Frontal cortex (tissue), 4 donors: ENCODE measurements around the gene TRAPPC11. TPM values are rescaled to one million over a fixed set of nuclear protein-coding genes. Genes with fewer than 3 reads are reported as not detected.
"Not testable (repeated sequence)": the region's sequence is repeated elsewhere in the genome, so short reads cannot be mapped to it uniquely, and the experiment has no call there.

Experiments used
- DNase-seq, 2 donors: peaks; one replicate each; pipeline ENCODE4 v3.0.0; 2012; ENCODE audit warnings: low spot score in 2 of 2
- FAIRE-seq: peaks from 2 replicates; lab custom pipeline; 2012; peaks lifted over from hg19 to GRCh38; lab: Jason Lieb, UNC
- total RNA-seq: library from RNA; depleted of rRNA; stranded (reverse); fragments of >200 nt; gene quantifications from one replicate; pipeline ENCODE4 v1.2.3, GENCODE V29; 2014
- donor health status: control.
- donor health status: control.
- donor health status: control.

The TRAPPC11 gene
- total RNA-seq, 1 donor from 2014 or later, result 84.4 TPM

- DNase-seq (no peak), FAIRE-seq (no peak)
These were observed 55.5 kb downstream of the TRAPPC11 start for GRCh38 chr4:183714626-183715025.

DNA sequence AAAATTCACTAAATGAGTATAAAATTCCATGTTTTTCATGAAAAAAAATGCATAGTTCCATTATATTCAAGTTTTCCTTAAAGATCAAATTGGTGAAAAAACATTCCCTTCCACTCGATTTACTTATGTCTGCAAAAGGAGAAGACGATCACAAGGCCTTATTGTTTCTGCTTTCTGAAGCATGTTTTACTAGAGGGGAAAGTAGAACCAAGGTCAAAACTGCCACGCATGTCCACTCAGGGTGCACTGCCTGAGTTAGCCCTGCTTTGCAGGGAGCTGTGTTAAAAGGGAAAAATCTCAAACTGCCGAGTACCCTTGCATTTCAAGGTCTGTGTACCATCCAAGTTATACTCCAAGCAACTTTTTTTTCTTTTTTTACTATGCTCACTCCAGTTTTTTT is 57.2 kb downstream of the TRAPPC11 start:
- DNase-seq (no peak), FAIRE-seq (no peak)

DNA sequence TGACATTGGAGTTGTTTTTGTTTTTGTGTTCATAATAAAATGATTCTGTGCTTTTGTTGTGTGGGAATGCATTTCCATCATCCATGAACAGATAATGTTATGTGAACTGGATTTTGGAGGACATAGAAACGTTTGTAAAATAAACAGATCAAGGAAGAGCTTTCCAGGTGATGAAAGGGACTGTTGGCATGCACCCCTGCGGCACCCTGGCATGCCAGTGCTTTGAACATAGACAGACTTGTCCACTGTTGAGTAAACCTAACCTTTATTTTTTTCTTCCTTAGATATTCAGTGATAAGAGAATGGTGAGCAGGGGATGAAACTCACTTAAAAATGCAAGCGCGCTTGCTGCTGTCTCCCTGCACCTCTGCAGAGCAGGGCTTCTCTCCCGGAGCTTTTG is 59.8 kb downstream of the TRAPPC11 start:
- no peak for FAIRE-seq
- DNase-seq, result no peak

DNA sequence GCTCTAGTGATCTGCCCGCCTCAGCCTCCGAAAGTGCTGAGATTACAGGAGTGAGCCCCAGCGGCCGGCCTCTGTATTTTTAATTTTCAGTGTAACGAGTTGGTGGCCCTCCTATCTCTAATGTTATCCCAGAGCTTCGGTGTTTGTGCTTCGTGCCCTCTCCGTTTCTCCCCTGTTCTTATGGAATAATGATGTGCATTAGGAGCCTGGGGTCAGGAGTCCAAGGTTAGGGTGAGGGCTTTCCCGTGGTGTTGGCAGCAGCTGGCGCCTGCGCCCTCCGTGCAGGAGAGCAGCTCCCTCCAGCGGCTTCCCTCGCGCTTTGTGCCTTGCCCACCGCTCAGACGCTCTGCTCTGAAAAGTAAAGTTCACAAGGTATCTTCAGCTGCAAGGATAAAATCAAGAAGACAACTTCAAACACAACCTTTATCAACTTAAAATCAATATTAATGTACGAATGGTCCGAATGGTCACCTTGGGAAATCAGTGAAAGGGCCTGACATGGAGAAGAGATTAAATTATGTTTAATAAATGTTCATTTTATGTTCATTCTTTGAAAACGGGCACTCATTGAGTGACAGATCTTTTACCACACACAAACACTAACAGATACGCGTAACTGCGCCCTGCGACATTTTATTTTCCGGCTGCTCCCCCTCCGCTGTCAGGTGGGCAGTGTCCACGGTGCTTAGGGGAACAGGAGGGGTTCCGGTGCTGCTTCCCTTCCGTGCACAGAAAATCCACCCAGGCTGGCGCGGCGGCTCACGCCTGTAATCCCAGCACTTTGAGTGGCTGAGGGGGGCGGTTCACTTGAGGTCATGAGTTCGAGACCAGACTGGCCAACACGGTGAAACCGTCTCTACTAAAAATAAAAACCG is 62.4 kb downstream of the TRAPPC11 start:
- DNase-seq (peak in 1 of 2 donors; percentile 26), FAIRE-seq (no peak)

GRCh38 chr4:183722731-183723560 is 63.9 kb downstream of the TRAPPC11 start:
- FAIRE-seq (no peak), DNase-seq (peak; percentile 52 to 73)

DNA sequence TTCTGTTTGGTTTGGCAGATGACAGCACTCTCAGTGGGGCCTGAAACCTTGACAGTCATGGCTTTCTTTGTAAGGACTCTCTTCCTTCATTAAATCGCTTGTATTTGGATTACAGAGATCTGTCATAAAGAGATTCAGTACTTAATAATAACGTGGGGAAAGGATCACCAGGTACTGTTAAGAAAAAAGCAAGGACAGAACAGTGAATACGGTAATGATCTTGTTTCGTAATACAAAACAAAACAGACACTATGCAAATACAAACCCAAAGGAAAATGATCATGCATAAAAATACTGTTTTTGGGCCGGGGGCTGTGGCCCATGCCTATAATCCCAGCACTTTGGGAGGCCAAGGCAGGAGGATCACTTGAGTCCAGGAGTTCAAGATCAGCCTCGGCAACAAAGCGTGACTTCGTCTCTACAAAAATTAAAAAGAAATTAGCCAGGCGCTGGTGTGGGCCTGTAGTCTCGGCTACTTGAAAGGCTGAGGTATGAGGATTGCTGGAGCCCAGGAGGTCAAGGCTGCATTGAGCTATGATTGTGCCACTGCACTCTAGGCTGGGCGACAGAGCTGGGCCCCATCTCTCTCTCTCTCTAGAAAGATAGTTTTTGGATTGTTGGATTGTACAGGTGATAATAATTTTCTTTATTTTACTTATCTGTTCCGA is 64.6 kb downstream of the TRAPPC11 start:
- no peak for FAIRE-seq
- DNase-seq, result no peak

DNA sequence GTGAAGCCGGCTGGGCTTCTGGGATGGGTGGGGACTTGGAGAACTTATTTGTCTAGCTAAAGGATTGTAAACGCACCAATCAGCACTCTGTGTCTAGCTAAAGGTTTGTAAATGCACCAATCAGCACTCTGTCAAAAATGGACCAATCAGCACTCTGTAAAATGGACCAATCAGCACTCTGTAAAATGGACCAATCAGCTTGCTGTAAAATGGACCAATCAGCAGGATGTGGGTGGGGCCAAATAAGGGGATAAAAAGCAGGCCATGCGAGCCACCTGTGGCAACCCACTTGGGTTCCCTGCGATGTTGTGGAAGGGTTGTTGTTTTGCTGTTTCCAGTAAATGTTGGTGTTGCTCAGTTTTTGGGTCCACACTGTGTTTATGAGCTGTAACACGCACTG is 66.5 kb downstream of the TRAPPC11 start:
- not testable (repeated sequence) for DNase-seq, FAIRE-seq

DNA sequence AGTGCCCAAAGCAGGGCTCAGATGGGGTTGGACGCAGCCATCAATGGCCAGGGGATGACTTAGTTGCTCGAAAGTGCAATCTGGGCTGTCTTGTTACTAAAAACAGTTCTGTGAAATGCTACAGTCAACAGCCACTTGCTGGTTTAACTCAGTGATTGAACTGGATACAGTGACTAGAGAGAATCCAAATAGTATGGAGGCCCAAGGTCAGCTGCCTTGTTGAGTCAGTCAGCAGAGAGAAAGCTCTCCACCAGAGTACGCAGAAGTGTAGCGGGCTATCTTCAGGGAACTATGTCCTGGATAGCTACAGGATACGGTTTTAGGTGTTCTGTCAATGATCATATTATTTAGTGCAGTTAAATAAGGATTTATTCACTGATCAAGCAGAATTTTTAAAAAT is 68.4 kb downstream of the TRAPPC11 start:
- FAIRE-seq, result no peak
- DNase-seq, result no peak

DNA sequence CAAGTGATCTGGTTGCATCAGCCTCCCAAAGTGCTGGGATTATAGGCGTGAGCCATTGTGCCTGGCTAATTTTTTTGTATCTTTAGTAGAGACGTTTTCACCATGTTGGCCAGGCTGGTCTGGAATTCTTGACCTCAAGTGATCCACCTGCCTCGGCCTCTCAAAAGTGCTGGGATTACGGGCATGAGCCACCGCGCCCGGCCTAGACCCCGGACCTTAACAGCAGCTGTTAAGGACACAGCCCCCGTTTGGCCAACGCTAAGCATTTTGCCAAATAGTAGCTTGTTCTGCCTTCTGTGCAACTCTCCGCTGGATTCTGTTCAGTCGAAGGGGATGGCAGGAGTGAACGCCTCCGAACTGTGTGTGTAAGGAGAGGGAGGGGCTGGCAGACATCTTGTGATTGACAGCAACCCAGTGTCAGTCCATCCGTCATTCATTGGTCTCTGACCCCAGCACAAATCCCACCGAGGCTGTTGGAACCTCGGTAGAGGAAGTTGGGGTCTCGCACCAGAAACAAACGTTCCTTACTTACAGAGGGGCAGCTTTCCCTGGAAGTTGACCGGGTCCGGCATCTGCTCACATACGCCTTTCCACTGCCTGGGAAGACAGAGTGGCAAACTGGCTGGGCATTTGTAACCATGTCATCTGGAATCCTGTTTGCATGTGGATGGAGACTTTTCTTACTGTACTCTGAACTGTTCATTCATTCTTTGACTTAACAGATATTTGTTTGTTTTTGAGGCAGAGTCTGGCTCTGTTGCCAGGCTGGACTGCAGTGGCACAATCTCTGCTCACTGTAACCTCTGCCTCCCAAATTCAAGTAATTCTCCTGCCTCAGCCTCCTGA is 69.4 kb downstream of the TRAPPC11 start:
- DNase-seq (no peak), FAIRE-seq (no peak)

DNA sequence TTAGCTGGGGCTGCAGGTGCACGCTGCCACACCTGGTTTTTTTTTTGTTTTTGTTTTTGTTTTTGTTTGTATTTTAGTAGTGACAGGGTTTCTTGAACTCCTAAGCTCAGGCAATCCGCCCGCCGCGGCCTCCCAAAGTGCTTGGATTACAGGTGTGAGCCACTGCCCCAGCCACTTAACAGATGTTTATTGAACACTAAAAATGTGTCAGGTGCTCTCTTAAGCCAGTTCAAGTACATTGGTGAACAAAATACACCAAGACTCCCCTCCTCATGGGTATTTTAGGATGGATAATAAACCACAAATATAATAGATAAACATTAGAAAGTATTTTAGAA is 69.9 kb downstream of the TRAPPC11 start:
- FAIRE-seq, result no peak
- no peak for DNase-seq

GRCh38 chr4:183729430-183730328 is 70.6 kb downstream of the TRAPPC11 start:
- FAIRE-seq, result no peak
- DNase-seq, result no peak

DNA sequence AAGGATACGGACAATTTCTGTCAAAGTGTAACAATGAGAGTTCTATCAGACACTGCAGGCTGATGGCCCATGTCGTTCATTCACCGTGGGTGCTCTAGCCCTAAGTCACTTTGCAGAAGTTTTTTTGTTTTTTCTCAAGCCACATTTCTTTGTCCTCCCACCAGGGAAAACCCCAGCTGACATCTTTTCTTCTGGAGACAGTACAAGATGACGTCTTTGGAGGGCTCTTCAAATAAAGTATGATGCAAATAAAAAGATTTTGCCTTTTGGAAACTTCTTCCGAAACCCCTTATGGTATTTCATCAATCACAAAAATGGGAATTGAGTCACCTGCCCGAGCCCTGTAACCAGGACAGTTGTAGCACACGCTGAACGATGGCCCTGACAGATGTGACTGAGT is 73.2 kb downstream of the TRAPPC11 start:
- FAIRE-seq (no peak), DNase-seq (no peak)

- FAIRE-seq, result no peak
- DNase-seq, result no peak
These were observed 74.1 kb downstream of the TRAPPC11 start for GRCh38 chr4:183733181-183733580.

- FAIRE-seq (no peak), DNase-seq (no peak)
These were observed 79.1 kb downstream of the TRAPPC11 start for GRCh38 chr4:183738081-183738673.

GRCh38 chr4:183738961-183739360 is 79.9 kb downstream of the TRAPPC11 start:
- no peak for DNase-seq

DNA sequence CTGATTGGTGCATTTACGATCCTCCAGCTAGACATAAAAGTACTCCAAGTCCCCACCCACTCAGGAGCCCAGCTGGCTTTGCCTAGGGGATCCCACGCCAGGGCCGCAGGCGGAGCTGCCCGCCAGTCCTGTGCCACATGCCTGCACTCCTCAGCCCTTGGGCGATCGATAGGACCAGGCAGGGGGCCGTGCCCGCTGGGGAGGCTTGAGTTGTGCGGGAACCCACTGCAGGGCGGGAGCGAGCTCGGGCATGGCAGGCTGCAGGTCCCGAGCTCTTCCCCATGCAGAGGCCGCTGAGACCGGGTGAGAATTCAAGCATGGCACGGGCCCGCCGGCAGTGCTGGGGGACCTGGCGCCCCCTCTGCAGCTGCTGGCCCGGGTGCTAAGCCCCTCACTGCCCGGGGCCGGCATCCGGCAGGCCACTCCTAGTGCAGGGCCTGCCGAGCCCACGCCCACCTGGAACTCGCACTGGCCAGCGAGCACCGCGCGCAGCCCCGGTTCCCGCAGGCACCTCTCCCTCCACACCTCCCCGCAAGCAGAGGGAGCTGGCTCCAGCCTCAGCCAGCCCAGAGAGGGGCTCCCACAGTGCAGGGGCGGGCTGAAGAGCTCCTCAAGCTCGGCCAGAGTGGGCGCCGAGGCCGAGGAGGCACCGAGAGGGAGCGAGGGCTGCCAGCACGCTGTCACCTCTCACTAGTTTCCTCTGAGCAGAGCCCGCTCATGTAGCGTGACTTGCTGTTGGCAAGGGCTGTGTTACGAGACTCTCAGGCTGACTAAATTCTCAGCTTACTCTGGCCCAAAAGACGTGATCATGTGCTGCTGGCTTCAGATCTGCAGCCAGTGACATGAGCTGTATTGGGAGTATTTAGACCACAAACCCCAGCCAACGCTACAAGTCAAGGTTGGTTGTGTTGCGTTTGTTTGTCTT is 87.5 kb downstream of the TRAPPC11 start:
- FAIRE-seq, result no peak
- DNase-seq, result no peak

More at GRCh38 chr4:183738961-183739360, 79.9 kb downstream of the TRAPPC11 start:
- no peak for FAIRE-seq

DNA sequence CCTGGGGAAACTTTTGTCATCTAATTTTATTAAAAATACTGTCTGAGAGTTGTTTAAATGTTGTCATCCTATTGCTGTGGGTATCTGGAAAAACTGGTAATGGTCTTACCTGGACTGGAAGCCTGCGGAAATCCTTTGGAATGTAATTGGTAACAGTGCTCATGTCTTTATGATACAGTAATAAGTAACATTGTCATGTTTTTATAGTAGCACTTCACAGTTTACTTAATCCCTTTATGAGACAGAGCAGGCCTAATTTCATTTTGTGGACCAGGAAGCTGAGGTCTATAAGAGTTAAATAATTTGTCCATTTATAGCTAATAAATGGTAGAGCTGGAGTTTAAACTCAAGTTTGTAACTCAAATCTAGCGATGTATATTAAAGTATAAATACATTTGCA is 88.3 kb downstream of the TRAPPC11 start:
- no peak for DNase-seq
- no peak for FAIRE-seq
